NCI-H1436 (cell line): ENCODE data around the gene NECTIN1.

Experiments used
- DNase-seq: peaks from one replicate; lab custom pipeline; 2025; lab: John Stamatoyannopoulos, UW

The NECTIN1 gene

GRCh38 chr11:119728651-119729580 lies at the start of gene NECTIN1:
TSS of gene NECTIN1 (minus strand) at chr11:119729200. CDS start at chr11:119728553, 647 bp downstream.
- DNase-seq = peak; percentile 91

- DNase-seq = no peak
These were observed 49.6 kb upstream of the NECTIN1 start for GRCh38 chr11:119778391-119779194.

GRCh38 chr11:119777940-119778339 lies 48.9 kb upstream of the NECTIN1 start:
- DNase-seq = no peak

GRCh38 chr11:119776651-119777050 lies 47.7 kb upstream of the NECTIN1 start:
- DNase-seq = no peak

GRCh38 chr11:119776031-119776636 lies 47.1 kb upstream of the NECTIN1 start:
- DNase-seq = no peak

GRCh38 chr11:119774172-119774763 lies 45.3 kb upstream of the NECTIN1 start:
- no peak for DNase-seq

- DNase-seq = no peak
These were observed 43.8 kb upstream of the NECTIN1 start for GRCh38 chr11:119772641-119773415.

GRCh38 chr11:119772076-119772475 lies 43.1 kb upstream of the NECTIN1 start:
- DNase-seq = no peak

GRCh38 chr11:119771172-119771770 lies 42.3 kb upstream of the NECTIN1 start:
- DNase-seq = no peak

- DNase-seq = no peak
These were observed 36.6 kb upstream of the NECTIN1 start for GRCh38 chr11:119765628-119766027.

- DNase-seq = no peak
These were observed 35.3 kb upstream of the NECTIN1 start for GRCh38 chr11:119764108-119764868.

- DNase-seq = no peak
These were observed 34.2 kb upstream of the NECTIN1 start for GRCh38 chr11:119763071-119763728.

- DNase-seq = no peak
These were observed 30.9 kb upstream of the NECTIN1 start for GRCh38 chr11:119759747-119760412.

GRCh38 chr11:119759324-119759723 lies 30.3 kb upstream of the NECTIN1 start:
- peak; percentile 18 for DNase-seq

- DNase-seq = no peak
These were observed 29.3 kb upstream of the NECTIN1 start for GRCh38 chr11:119758291-119758690.

- DNase-seq = no peak
These were observed 28.4 kb upstream of the NECTIN1 start for GRCh38 chr11:119757378-119757777.

GRCh38 chr11:119756169-119756865 lies 27.3 kb upstream of the NECTIN1 start:
- no peak for DNase-seq

GRCh38 chr11:119755356-119756071 lies 26.5 kb upstream of the NECTIN1 start:
- DNase-seq = no peak
